ENCODE results near the gene LHFPL4.

LHFPL4 gene

GRCh38 chr3:9476935-9477334, 76.7 kb downstream of the LHFPL4 start:
- no peak overlapping the region for H3K27ac ChIP-seq (replicated peaks)
- DNase-seq (ENCODE audit: low read depth in 1 of 2, low spot score in 1 of 2) = no peak
- no peak overlapping the region for H3K4me3 ChIP-seq (replicated peaks; ENCODE audit: insufficient read depth, low read length)
- H3K27me3 ChIP-seq (ENCODE audit: insufficient read depth, poor library complexity, severe bottlenecking) = no peaks in the 10 kb centered on the region
- TF ChIP-seq POLR2AphosphoS5 (IDR thresholded peaks at IDR 0.05; ENCODE audit: low read depth) = no peak
- TF ChIP-seq CTCF (IDR thresholded peaks at IDR 0.05; ENCODE audit: insufficient read depth, low read length) = no peak
- no peak for TF ChIP-seq REST (IDR thresholded peaks at IDR 0.05; ENCODE audit: insufficient replicate concordance, low read depth)
- TF ChIP-seq SPI1 (IDR thresholded peaks at IDR 0.05; ENCODE audit: borderline replicate concordance, low read depth) = no peak
- no peak for TF ChIP-seq GABPA (IDR thresholded peaks at IDR 0.05; ENCODE audit: low read depth)

GRCh38 chr3:9474482-9474881, 79.1 kb downstream of the LHFPL4 start:
- no peak for TF ChIP-seq REST (IDR thresholded peaks at IDR 0.05; ENCODE audit: insufficient replicate concordance, low read depth)
- TF ChIP-seq POLR2AphosphoS5 (IDR thresholded peaks at IDR 0.05; ENCODE audit: low read depth) = no peak
- no peak for TF ChIP-seq GABPA (IDR thresholded peaks at IDR 0.05; ENCODE audit: low read depth)
- TF ChIP-seq CTCF (IDR thresholded peaks at IDR 0.05; ENCODE audit: insufficient read depth, low read length) = no peak
- TF ChIP-seq SPI1 (IDR thresholded peaks at IDR 0.05; ENCODE audit: borderline replicate concordance, low read depth) = no peak
- Histone ChIP-seq H3K4me3 (replicated peaks; ENCODE audit: insufficient read depth, low read length) (no peak overlapping the region), H3K27ac (replicated peaks) (no peak overlapping the region), H3K27me3 (ENCODE audit: insufficient read depth, poor library complexity, severe bottlenecking) (no peaks in the 10 kb centered on the region)
- no peak for DNase-seq (ENCODE audit: low read depth in 1 of 2, low spot score in 1 of 2)

GRCh38 chr3:9473496-9474065, 80.0 kb downstream of the LHFPL4 start:
- Histone ChIP-seq H3K27me3 (ENCODE audit: insufficient read depth, poor library complexity, severe bottlenecking) (no peaks in the 10 kb centered on the region), H3K27ac (replicated peaks) (no peak overlapping the region), H3K4me3 (replicated peaks; ENCODE audit: insufficient read depth, low read length) (no peak overlapping the region)
- TF ChIP-seq REST (IDR thresholded peaks at IDR 0.05; ENCODE audit: insufficient replicate concordance, low read depth) = no peak
- no peak for TF ChIP-seq CTCF (IDR thresholded peaks at IDR 0.05; ENCODE audit: insufficient read depth, low read length)
- no peak for TF ChIP-seq POLR2AphosphoS5 (IDR thresholded peaks at IDR 0.05; ENCODE audit: low read depth)
- no peak for TF ChIP-seq SPI1 (IDR thresholded peaks at IDR 0.05; ENCODE audit: borderline replicate concordance, low read depth)
- TF ChIP-seq GABPA (IDR thresholded peaks at IDR 0.05; ENCODE audit: low read depth) = no peak
- no peak for DNase-seq (ENCODE audit: low read depth in 1 of 2, low spot score in 1 of 2)

Measured in HL-60 (cell line).